ENCODE measurements around the gene TUBG1. TPM values are rescaled to one million over a fixed set of nuclear protein-coding genes. Genes with fewer than 3 reads are reported as not detected.
A peak's percentile ranks its signal among the peaks of the same experiment; 100 is the strongest.

The TUBG1 gene
- total and polyA plus RNA-seq, 4 donors = 12.5 to 51.1 (median 27.1) TPM

- Histone ChIP-seq H3K27me3 (ENCODE audit: control insufficient read depth in 4 of 4, insufficient read depth in 4 of 4, low read length in 3 of 4) (no peaks in the 10 kb centered on the region), H3K9ac (ENCODE audit: low read depth in 1 of 2, low read length in 2 of 2) (no peak overlapping the region), H3K27ac (ENCODE audit: low read depth in 1 of 2, low read length in 2 of 2) (no peak overlapping the region), H3K4me3 (ENCODE audit: low read depth in 1 of 3, low read length in 3 of 3) (no peak overlapping the region), H3K36me3 (ENCODE audit: control insufficient read depth in 4 of 4, insufficient read depth in 3 of 4, low read depth in 1 of 4, low read length in 3 of 4) (no peaks in the 10 kb centered on the region), H3K9me3 (ENCODE audit: control insufficient read depth in 4 of 4, low read length in 3 of 4) (no peaks in the 10 kb centered on the region), H3K4me1 (ENCODE audit: control insufficient read depth in 4 of 4, insufficient read depth in 4 of 4, low read length in 3 of 4) (no peaks in the 10 kb centered on the region)
- DNase-seq (ENCODE audit: low spot score) = no peak
- 89% methylated on average over 5 of the region's 5 CpGs for WGBS
- no peak for TF ChIP-seq SP1 (IDR thresholded peaks at IDR 0.05)
- TF ChIP-seq RAD21 (IDR thresholded peaks at IDR 0.05) = no peak
- TF ChIP-seq YY1 (IDR thresholded peaks at IDR 0.05) = no peak
- TF ChIP-seq FOXA1 (IDR thresholded peaks at IDR 0.05) = no peak
- no peak for TF ChIP-seq JUND (IDR thresholded peaks at IDR 0.05)
- no peak for TF ChIP-seq TAF1 (conservative IDR thresholded peaks at IDR 0.05)
- TF ChIP-seq NR2F2 (IDR thresholded peaks at IDR 0.05) = no peak
- no peak for TF ChIP-seq CTCF (IDR thresholded peaks at IDR 0.05; ENCODE audit: low read depth, low read length, missing input control)
- TF ChIP-seq GABPA (IDR thresholded peaks at IDR 0.05 in 1 of 2, conservative IDR thresholded peaks at IDR 0.05 in 1 of 2) = no peak
- TF ChIP-seq RXRA (IDR thresholded peaks at IDR 0.05) = no peak
- TF ChIP-seq, protein P1, sequence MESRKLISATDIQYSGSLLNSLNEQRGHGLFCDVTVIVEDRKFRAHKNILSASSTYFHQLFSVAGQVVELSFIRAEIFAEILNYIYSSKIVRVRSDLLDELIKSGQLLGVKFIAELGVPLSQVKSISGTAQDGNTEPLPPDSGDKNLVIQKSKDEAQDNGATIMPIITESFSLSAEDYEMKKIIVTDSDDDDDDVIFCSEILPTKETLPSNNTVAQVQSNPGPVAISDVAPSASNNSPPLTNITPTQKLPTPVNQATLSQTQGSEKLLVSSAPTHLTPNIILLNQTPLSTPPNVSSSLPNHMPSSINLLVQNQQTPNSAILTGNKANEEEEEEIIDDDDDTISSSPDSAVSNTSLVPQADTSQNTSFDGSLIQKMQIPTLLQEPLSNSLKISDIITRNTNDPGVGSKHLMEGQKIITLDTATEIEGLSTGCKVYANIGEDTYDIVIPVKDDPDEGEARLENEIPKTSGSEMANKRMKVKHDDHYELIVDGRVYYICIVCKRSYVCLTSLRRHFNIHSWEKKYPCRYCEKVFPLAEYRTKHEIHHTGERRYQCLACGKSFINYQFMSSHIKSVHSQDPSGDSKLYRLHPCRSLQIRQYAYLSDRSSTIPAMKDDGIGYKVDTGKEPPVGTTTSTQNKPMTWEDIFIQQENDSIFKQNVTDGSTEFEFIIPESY (IDR thresholded peaks at IDR 0.05) = no peak
Observed at GRCh38 chr17:42647778-42648177, 38.3 kb downstream of the TUBG1 start.

DNA sequence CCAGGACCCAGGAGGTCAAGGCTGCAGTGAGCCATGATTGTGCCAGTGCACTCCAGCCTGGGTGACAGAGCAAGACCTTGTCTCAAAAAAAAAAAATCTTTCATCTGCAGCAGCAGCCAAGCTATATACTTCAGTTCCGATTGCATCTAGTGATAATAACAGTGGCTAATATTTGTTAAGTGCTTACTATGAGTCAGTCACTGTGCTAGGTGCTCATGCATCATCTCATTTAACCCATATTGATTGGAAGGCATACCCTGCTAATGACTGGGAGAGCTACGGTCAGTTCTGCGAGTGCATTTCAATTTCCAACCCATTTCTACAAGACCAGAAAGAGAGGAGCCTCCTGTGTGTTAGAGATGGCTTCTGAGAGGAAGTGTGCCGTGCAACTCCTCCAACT is 41.9 kb downstream of the TUBG1 start:
- Histone ChIP-seq H3K36me3 (ENCODE audit: control insufficient read depth in 4 of 4, insufficient read depth in 3 of 4, low read depth in 1 of 4, low read length in 3 of 4) (no peaks in the 10 kb centered on the region), H3K9me3 (ENCODE audit: control insufficient read depth in 4 of 4, low read length in 3 of 4) (no peaks in the 10 kb centered on the region), H3K4me3 (ENCODE audit: low read depth in 1 of 3, low read length in 3 of 3) (no peak overlapping the region), H3K27ac (ENCODE audit: low read depth in 1 of 2, low read length in 2 of 2) (no peak overlapping the region), H3K27me3 (ENCODE audit: control insufficient read depth in 4 of 4, insufficient read depth in 4 of 4, low read length in 3 of 4) (no peaks in the 10 kb centered on the region), H3K4me1 (ENCODE audit: control insufficient read depth in 4 of 4, insufficient read depth in 4 of 4, low read length in 3 of 4) (peaks cover 0 to 3% (median 0%) of the 10 kb centered on the region in 4 donors), H3K9ac (ENCODE audit: low read depth in 1 of 2, low read length in 2 of 2) (no peak overlapping the region)
- TF ChIP-seq JUND (IDR thresholded peaks at IDR 0.05) = no peak
- no peak for DNase-seq (ENCODE audit: low spot score)
- 85% methylated on average over 4 of the region's 4 CpGs for WGBS

DNA sequence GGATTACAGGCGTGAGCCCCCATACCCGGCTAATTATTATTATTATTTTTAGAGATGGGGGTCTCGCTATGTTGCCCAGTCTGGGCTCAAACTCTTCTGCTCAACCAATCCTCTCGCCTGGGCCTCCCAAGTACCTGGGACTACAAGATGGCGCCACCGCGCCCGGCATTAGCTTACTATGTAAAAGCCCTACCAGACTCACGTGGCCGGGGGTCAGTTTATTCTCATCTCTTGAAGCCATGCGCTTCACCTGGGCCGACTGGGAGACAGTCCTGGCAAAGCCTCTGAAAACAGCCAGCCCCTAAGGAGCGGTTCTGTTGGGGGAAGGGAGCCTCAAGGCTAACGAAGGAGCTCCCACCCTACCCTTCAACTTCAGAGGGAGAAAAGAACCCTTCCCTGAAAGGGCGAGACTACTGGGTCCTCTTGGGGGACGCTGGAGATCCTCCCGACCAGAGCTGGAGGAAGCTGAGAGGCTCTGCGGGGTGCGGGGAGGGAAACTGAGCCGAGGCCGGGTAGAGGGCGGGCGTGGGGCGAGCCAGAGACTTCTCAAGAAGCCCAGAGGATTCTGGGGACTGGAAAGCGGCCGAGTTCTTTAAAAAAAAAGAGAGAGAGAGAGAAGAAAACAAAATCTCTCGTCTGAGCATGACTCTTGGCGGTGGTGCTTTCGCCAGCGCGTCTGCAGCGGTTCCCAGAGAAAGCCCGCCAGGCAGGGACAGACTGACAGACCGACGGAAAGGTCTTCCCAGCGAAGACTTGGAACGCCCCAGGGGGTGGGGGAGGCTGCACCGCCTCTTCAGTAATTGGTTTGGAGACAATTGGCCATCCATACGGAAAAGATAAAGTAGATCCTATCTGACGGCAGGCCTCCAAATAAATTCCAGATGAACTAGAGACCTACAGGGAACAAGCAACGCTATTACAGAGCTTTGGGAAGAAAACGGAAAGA is 44.0 kb downstream of the TUBG1 start:
- WGBS = 32% methylated on average over 42 of the region's 42 CpGs

More for the DNA sequence above, 44.0 kb downstream of the TUBG1 start:
- TF ChIP-seq YY1 (IDR thresholded peaks at IDR 0.05) = no peak
- no peak for TF ChIP-seq RAD21 (IDR thresholded peaks at IDR 0.05)
- TF ChIP-seq, protein P1 (IDR thresholded peaks at IDR 0.05) = no peak
- no peak for TF ChIP-seq SP1 (IDR thresholded peaks at IDR 0.05)
- no peak for TF ChIP-seq HNF4A (conservative IDR thresholded peaks at IDR 0.05)
- TF ChIP-seq RXRA (IDR thresholded peaks at IDR 0.05) = no peak
- no peaks in the 10 kb centered on the region for H3K9me3 ChIP-seq (ENCODE audit: control insufficient read depth in 4 of 4, low read length in 3 of 4)
- H3K4me1 ChIP-seq (ENCODE audit: control insufficient read depth in 4 of 4, insufficient read depth in 4 of 4, low read length in 3 of 4) = peaks cover 0 to 3% (median 0%) of the 10 kb centered on the region in 4 donors
- no peak overlapping the region for H3K9ac ChIP-seq (ENCODE audit: low read depth in 1 of 2, low read length in 2 of 2)
- peak overlapping the region; percentile 37 to 50 for H3K27ac ChIP-seq (ENCODE audit: low read depth in 1 of 2, low read length in 2 of 2)
- no peaks in the 10 kb centered on the region for H3K36me3 ChIP-seq (ENCODE audit: control insufficient read depth in 4 of 4, insufficient read depth in 3 of 4, low read depth in 1 of 4, low read length in 3 of 4)
- peak overlapping the region in 1 of 3 donors; percentile 21 for H3K4me3 ChIP-seq (ENCODE audit: low read depth in 1 of 3, low read length in 3 of 3)
- no peak for DNase-seq (ENCODE audit: low spot score)
- no peaks in the 10 kb centered on the region for H3K27me3 ChIP-seq (ENCODE audit: control insufficient read depth in 4 of 4, insufficient read depth in 4 of 4, low read length in 3 of 4)

Measured in liver (tissue), 9 donors.